ENCODE data around the gene UBE2QL1. TPM values are rescaled to one million over a fixed set of nuclear protein-coding genes. Genes with fewer than 3 reads are reported as not detected.

Gene UBE2QL1
- total RNA-seq, 1 experiment from 2014 or later: 0.11 TPM

- Mint-ChIP-seq H3K4me3 (no peak overlapping the region), H3K36me3 (ENCODE audit: insufficient read depth in 1 of 3, low read depth in 3 of 3) (no peaks in the 10 kb centered on the region), H3K9me3 (no peaks in the 10 kb centered on the region; a peak in 1 of 5 replicates), H3K4me1 (peaks cover 2 to 5% of the 10 kb centered on the region in 2 experiments), H3K27me3 (ENCODE audit: low read depth) (peaks cover 39% of the 10 kb centered on the region), H3K27ac (no peak overlapping the region)
- H3K79me2 ChIP-seq (ENCODE audit: insufficient read depth, low read length): no peaks in the 10 kb centered on the region
- no peaks in the 10 kb centered on the region for H4K20me1 ChIP-seq (ENCODE audit: control insufficient read depth, insufficient read depth, insufficient read length)
- no peak for TF ChIP-seq CTCF (conservative IDR thresholded peaks at IDR 0.05)
- no peak overlapping the region for H2BK20ac ChIP-seq (ENCODE audit: low read depth, low read length, poor library complexity, severe bottlenecking)
- 0 out of 2 replicates have a peak, but pooled peaks cover 4% of the 10 kb centered on the region for H3K4me1 ChIP-seq (ENCODE audit: insufficient read depth, low read length)
- H3K14ac ChIP-seq (ENCODE audit: insufficient read depth, low read length): no peak overlapping the region
- H3K27me3 ChIP-seq (ENCODE audit: insufficient read depth, low read length): no peaks in the 10 kb centered on the region; the same call in 1 of the 2 replicates
- no peak overlapping the region for H2BK12ac ChIP-seq (ENCODE audit: insufficient read length, low read depth, low read length)
- H3K4me2 ChIP-seq (ENCODE audit: insufficient read depth, insufficient read length, low read length): no peak overlapping the region
- H2BK120ac ChIP-seq (ENCODE audit: low read depth, low read length, poor library complexity, severe bottlenecking): no peak overlapping the region
- H4K8ac ChIP-seq (replicated peaks; ENCODE audit: insufficient read length, low read depth, low read length): no peak overlapping the region
- H3K56ac ChIP-seq (ENCODE audit: insufficient read length, low read depth, low read length): no peak overlapping the region
- H3K23me2 ChIP-seq (ENCODE audit: insufficient read length, low read depth, low read length, poor library complexity, severe bottlenecking): no peaks in the 10 kb centered on the region
- no peak overlapping the region for H2AK5ac ChIP-seq (ENCODE audit: insufficient read length, low read length)
- DNase-seq: no peak
- no peak overlapping the region for H3K4ac ChIP-seq (ENCODE audit: low read depth, low read length)
- no peak overlapping the region for H2AFZ ChIP-seq (ENCODE audit: low read length)
- no peak overlapping the region for H4K91ac ChIP-seq (ENCODE audit: insufficient read length, low read depth, low read length)
- no peak overlapping the region for H4K5ac ChIP-seq (ENCODE audit: insufficient read length, low read depth, low read length)
- no peak overlapping the region for H2BK5ac ChIP-seq (ENCODE audit: insufficient read length, low read length)
- no peak overlapping the region for H3K18ac ChIP-seq (ENCODE audit: insufficient read length, low read depth, low read length)
- no peak overlapping the region for H3T11ph ChIP-seq (ENCODE audit: low read length)
- WGBS (ENCODE audit: extremely low coverage, insufficient read length, low lambda C conversion rate): no CpG with 5 or more reads among the region's 1 CpG
- H3K23ac ChIP-seq (ENCODE audit: insufficient read length, low read depth, low read length): no peak overlapping the region
- H3K9me3 ChIP-seq (ENCODE audit: control insufficient read depth, low read depth, low read length): no peaks in the 10 kb centered on the region
- no peak overlapping the region for H2BK15ac ChIP-seq (ENCODE audit: low read depth, low read length)
- H3K9ac ChIP-seq (ENCODE audit: extremely low read depth, insufficient read length, low read length): no peak overlapping the region
- H3K79me1 ChIP-seq (ENCODE audit: insufficient read depth, low read depth, low read length, poor library complexity, severe bottlenecking): no peaks in the 10 kb centered on the region
- H3K27ac ChIP-seq (ENCODE audit: insufficient read length, low read depth, low read length): no peak overlapping the region
These were observed 37.4 kb downstream of the UBE2QL1 start for GRCh38 chr5:6486074-6486473.
